GM23338 (cell line): Measurements from ENCODE around the gene IFNLR1. TPM values are rescaled to one million over a fixed set of nuclear protein-coding genes. Genes with fewer than 3 reads are reported as not detected.

ENCODE experiments used
- ATAC-seq: fragments of 200-7000 bp; cut with Tn5 transposase; 3 replicates; pipeline ENCODE4 v1.9.1; 2020
- DNase-seq: peaks from one replicate; pipeline ENCODE4 v3.0.0-alpha.2; 2015; ENCODE audit warnings: low spot score
- H2AFZ ChIP-seq: fragments of 200-600 bp; sonication (generic); 2 replicates; pipeline ENCODE4 v1.8.0; 2016; ENCODE audit warnings: antibody characterized with exemption, mild to moderate bottlenecking, moderate library complexity
- H3F3A ChIP-seq: fragments of 200-600 bp; sonication (generic); replicated peaks from 2 replicates; pipeline ENCODE4 v1.8.0; 2017; ENCODE audit warnings: antibody characterized with exemption, mixed run types, low read depth
- H3K27ac ChIP-seq: fragments of 200-600 bp; sonication (generic); 2 replicates; pipeline ENCODE4 v1.6.1; 2016; ENCODE audit warnings: low read depth
- H3K27me3 ChIP-seq: fragments of 200-600 bp; sonication (generic); 2 replicates; pipeline ENCODE4 v1.8.0; 2016; ENCODE audit warnings: mild to moderate bottlenecking, mixed run types, moderate library complexity; ENCODE audit not compliant: insufficient read depth
- H3K36me3 ChIP-seq: fragments of 200-600 bp; sonication (generic); 2 replicates; pipeline ENCODE4 v1.8.0; 2016; ENCODE audit warnings: mild to moderate bottlenecking; ENCODE audit not compliant: insufficient read depth
- H3K4me1 ChIP-seq: fragments of 200-600 bp; sonication (generic); 2 replicates; pipeline ENCODE4 v1.8.0; 2016; ENCODE audit warnings: mild to moderate bottlenecking, moderate library complexity; ENCODE audit not compliant: insufficient read depth
- H3K4me2 ChIP-seq: fragments of 200-600 bp; sonication (generic); 2 replicates; pipeline ENCODE4 v1.7.1; 2017; ENCODE audit warnings: mixed run types
- H3K4me3 ChIP-seq: fragments of 200-600 bp; sonication (generic); 2 replicates; pipeline ENCODE4 v1.6.1; 2016; ENCODE audit warnings: mixed run types
- H3K79me2 ChIP-seq: fragments of 200-600 bp; sonication (generic); replicated peaks from 2 replicates; pipeline ENCODE4 v1.8.0; 2017; ENCODE audit warnings: mild to moderate bottlenecking; ENCODE audit not compliant: insufficient read depth
- H3K9me2 ChIP-seq: fragments of 200-600 bp; sonication (generic); 2 replicates; pipeline ENCODE4 v1.8.0; 2017; ENCODE audit not compliant: insufficient read depth
- H4K20me1 ChIP-seq: fragments of 200-600 bp; sonication (generic); replicated peaks from 2 replicates; pipeline ENCODE4 v1.8.0; 2017; ENCODE audit warnings: mild to moderate bottlenecking; ENCODE audit not compliant: insufficient read depth
- H3K27ac Mint-ChIP-seq: 2 replicates; pipeline ENCODE4 v1.8.0; 2020; ENCODE audit warnings: inconsistent platforms, mild to moderate bottlenecking, moderate library complexity, mixed read lengths
- H3K27me3 Mint-ChIP-seq: 3 replicates; pipeline ENCODE4 v1.8.0; 2022; ENCODE audit warnings: low read depth, mild to moderate bottlenecking, moderate library complexity, mixed read lengths, inconsistent platforms; ENCODE audit not compliant: insufficient read depth, poor library complexity
- H3K36me3 Mint-ChIP-seq: 3 replicates; pipeline ENCODE4 v1.8.0; 2021; ENCODE audit warnings: low read depth, mild to moderate bottlenecking, inconsistent platforms, moderate library complexity, mixed read lengths
- H3K4me1 Mint-ChIP-seq: 3 replicates; pipeline ENCODE4 v1.8.0; 2020; ENCODE audit warnings: mild to moderate bottlenecking, inconsistent platforms, mixed read lengths
- H3K4me3 Mint-ChIP-seq: 3 replicates; pipeline ENCODE4 v1.8.0; 2021; ENCODE audit warnings: moderate library complexity, mild to moderate bottlenecking, inconsistent platforms, mixed read lengths
- H3K9me3 Mint-ChIP-seq: 3 replicates; pipeline ENCODE4 v1.8.0; 2020; ENCODE audit warnings: moderate library complexity, mild to moderate bottlenecking, inconsistent platforms, mixed read lengths
- CREB1 ChIP-seq: fragments of 250-450 bp; sonication (Bioruptor Pico); IDR thresholded peaks from 2 replicates; pipeline ENCODE4 v1.5.0; 2020; ENCODE audit warnings: low read depth, mild to moderate bottlenecking, moderate library complexity
- EZH2phosphoT487 ChIP-seq: fragments of 200-600 bp; sonication (generic); IDR thresholded peaks from one replicate; pipeline ENCODE4 v1.8.1; 2018; ENCODE audit warnings: antibody characterized with exemption; ENCODE audit not compliant: unreplicated experiment
- POLR2AphosphoS5 ChIP-seq: IDR thresholded peaks from 2 replicates; pipeline ENCODE4 v1.6.1; 2016; ENCODE audit warnings: antibody characterized with exemption, low read depth
- ZNF331 ChIP-seq: fragments of 250-450 bp; sonication (Bioruptor Pico); IDR thresholded peaks from 2 replicates; pipeline ENCODE4 v1.5.0; 2020; ENCODE audit warnings: low read depth, mild to moderate bottlenecking, moderate library complexity
- polyA plus RNA-seq: library from polyadenylated mRNA; unstranded; fragments of >200 nt; fragmentation: Nextera tagmentation; extraction: Ambion mirVana; gene quantifications from 2 replicates; pipeline ENCODE4 v1.2.1, GENCODE V29; 2016
- total RNA-seq: library from RNA; depleted of rRNA; stranded (reverse); fragments of >200 nt; shearing (Covaris generic); gene quantifications from 2 replicates; pipeline ENCODE4 v1.2.3, GENCODE V29; 2014
- TF ChIP-seq, protein P1 (sequence below), 2 experiments: fragments of 200-600 bp in 1 of 2; sonication (generic) in 1 of 2; conservative IDR thresholded peaks; 2 replicates each; pipeline versions ENCODE4 v1.5.1 to v1.6.1; 2016 to 2017; ENCODE audit warnings: antibody characterized with exemption in 2 of 2, low read depth in 2 of 2, mild to moderate bottlenecking in 2 of 2, moderate library complexity in 1 of 2
- TF ChIP-seq, protein P2 (sequence below): IDR thresholded peaks from 2 replicates; pipeline ENCODE4 v1.6.1; 2016; ENCODE audit warnings: antibody characterized with exemption
- TF ChIP-seq, protein P3 (sequence below): fragments of 250-450 bp; sonication (Bioruptor Pico); IDR thresholded peaks from 2 replicates; pipeline ENCODE4 v1.5.0; 2020; ENCODE audit warnings: mild to moderate bottlenecking, moderate library complexity

The IFNLR1 gene
- total and polyA plus RNA-seq, 2 experiments from 2014 or later: 4.2 to 6.2 TPM

DNA sequence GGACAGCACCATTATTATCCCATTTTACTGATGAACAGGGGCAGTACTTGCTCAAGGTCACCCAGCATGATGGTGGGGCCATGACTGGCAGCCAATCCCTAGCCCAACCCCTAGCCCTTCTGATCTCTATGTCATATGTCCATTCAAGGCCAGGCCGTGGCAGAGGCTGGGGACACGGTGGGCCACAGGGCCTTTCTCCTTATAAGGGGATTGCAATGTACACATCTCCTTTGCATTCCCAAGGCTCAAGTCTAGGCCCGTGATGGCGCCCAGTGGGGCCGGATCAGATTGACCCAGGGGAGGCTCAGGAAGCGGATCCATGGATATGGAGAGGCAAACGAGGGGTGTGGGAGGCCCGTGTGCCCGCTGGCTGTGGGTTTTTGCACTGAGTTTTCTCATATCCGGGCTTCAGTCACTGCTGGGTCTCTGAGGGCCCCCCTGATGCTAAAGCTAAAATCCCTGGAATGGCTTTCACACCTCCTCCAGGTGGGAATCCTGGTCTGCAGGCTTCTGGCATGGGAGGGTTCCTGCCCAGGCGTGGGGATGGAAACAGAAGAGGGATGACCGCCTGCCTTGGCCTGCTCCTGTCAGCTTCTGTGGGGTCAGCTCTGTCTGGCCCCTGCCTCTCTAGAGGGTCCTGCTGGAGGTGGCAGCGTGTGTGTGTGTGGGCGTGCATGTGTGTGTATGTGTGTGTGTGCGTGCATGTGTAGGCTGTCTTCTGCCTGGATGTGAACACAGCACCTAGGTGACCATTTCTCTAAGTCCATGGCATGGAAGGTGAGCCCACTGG is 77.2 kb downstream of the IFNLR1 start:
- no peaks in the 10 kb centered on the region for H4K20me1 ChIP-seq
- no peaks in the 10 kb centered on the region for H3K27me3 ChIP-seq
- no peak overlapping the region for H3K27ac ChIP-seq
- Mint-ChIP-seq H3K9me3 (no peaks in the 10 kb centered on the region), H3K4me1 (peaks cover 34% of the 10 kb centered on the region), H3K27ac (no peak overlapping the region), H3K36me3 (no peaks in the 10 kb centered on the region), H3K27me3 (peaks cover 21% of the 10 kb centered on the region), H3K4me3 (no peak overlapping the region)
- H3K36me3 ChIP-seq: no peaks in the 10 kb centered on the region
- TF ChIP-seq ZNF331 (CRISPR knock-in tag) (no peak), CREB1 (CRISPR knock-in tag) (no peak), POLR2AphosphoS5 (no peak), EZH2phosphoT487 (no peak)
- TF ChIP-seq, protein P1, sequence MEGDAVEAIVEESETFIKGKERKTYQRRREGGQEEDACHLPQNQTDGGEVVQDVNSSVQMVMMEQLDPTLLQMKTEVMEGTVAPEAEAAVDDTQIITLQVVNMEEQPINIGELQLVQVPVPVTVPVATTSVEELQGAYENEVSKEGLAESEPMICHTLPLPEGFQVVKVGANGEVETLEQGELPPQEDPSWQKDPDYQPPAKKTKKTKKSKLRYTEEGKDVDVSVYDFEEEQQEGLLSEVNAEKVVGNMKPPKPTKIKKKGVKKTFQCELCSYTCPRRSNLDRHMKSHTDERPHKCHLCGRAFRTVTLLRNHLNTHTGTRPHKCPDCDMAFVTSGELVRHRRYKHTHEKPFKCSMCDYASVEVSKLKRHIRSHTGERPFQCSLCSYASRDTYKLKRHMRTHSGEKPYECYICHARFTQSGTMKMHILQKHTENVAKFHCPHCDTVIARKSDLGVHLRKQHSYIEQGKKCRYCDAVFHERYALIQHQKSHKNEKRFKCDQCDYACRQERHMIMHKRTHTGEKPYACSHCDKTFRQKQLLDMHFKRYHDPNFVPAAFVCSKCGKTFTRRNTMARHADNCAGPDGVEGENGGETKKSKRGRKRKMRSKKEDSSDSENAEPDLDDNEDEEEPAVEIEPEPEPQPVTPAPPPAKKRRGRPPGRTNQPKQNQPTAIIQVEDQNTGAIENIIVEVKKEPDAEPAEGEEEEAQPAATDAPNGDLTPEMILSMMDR (conservative IDR thresholded peaks at IDR 0.05; ENCODE audit: low read depth in 2 of 2): no peak
- TF ChIP-seq, protein P2, sequence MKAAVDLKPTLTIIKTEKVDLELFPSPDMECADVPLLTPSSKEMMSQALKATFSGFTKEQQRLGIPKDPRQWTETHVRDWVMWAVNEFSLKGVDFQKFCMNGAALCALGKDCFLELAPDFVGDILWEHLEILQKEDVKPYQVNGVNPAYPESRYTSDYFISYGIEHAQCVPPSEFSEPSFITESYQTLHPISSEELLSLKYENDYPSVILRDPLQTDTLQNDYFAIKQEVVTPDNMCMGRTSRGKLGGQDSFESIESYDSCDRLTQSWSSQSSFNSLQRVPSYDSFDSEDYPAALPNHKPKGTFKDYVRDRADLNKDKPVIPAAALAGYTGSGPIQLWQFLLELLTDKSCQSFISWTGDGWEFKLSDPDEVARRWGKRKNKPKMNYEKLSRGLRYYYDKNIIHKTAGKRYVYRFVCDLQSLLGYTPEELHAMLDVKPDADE: no peak
- TF ChIP-seq, protein P3, sequence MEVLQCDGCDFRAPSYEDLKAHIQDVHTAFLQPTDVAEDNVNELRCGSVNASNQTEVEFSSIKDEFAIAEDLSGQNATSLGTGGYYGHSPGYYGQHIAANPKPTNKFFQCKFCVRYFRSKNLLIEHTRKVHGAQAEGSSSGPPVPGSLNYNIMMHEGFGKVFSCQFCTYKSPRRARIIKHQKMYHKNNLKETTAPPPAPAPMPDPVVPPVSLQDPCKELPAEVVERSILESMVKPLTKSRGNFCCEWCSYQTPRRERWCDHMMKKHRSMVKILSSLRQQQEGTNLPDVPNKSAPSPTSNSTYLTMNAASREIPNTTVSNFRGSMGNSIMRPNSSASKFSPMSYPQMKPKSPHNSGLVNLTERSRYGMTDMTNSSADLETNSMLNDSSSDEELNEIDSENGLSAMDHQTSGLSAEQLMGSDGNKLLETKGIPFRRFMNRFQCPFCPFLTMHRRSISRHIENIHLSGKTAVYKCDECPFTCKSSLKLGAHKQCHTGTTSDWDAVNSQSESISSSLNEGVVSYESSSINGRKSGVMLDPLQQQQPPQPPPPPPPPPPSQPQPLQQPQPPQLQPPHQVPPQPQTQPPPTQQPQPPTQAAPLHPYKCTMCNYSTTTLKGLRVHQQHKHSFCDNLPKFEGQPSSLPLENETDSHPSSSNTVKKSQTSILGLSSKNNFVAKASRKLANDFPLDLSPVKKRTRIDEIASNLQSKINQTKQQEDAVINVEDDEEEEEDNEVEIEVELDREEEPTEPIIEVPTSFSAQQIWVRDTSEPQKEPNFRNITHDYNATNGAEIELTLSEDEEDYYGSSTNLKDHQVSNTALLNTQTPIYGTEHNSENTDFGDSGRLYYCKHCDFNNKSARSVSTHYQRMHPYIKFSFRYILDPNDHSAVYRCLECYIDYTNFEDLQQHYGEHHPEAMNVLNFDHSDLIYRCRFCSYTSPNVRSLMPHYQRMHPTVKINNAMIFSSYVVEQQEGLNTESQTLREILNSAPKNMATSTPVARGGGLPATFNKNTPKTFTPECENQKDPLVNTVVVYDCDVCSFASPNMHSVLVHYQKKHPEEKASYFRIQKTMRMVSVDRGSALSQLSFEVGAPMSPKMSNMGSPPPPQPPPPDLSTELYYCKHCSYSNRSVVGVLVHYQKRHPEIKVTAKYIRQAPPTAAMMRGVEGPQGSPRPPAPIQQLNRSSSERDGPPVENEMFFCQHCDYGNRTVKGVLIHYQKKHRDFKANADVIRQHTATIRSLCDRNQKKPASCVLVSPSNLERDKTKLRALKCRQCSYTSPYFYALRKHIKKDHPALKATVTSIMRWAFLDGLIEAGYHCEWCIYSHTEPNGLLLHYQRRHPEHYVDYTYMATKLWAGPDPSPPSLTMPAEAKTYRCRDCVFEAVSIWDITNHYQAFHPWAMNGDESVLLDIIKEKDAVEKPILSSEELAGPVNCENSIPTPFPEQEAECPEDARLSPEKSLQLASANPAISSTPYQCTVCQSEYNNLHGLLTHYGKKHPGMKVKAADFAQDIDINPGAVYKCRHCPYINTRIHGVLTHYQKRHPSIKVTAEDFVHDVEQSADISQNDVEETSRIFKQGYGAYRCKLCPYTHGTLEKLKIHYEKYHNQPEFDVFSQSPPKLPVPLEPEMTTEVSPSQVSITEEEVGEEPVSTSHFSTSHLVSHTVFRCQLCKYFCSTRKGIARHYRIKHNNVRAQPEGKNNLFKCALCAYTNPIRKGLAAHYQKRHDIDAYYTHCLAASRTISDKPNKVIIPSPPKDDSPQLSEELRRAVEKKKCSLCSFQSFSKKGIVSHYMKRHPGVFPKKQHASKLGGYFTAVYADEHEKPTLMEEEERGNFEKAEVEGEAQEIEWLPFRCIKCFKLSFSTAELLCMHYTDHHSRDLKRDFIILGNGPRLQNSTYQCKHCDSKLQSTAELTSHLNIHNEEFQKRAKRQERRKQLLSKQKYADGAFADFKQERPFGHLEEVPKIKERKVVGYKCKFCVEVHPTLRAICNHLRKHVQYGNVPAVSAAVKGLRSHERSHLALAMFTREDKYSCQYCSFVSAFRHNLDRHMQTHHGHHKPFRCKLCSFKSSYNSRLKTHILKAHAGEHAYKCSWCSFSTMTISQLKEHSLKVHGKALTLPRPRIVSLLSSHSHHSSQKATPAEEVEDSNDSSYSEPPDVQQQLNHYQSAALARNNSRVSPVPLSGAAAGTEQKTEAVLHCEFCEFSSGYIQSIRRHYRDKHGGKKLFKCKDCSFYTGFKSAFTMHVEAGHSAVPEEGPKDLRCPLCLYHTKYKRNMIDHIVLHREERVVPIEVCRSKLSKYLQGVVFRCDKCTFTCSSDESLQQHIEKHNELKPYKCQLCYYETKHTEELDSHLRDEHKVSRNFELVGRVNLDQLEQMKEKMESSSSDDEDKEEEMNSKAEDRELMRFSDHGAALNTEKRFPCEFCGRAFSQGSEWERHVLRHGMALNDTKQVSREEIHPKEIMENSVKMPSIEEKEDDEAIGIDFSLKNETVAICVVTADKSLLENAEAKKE: no peak
- H3K4me2 ChIP-seq: no peak overlapping the region
- H2AFZ ChIP-seq: no peak overlapping the region
- no peak for DNase-seq
- H3F3A ChIP-seq: no peaks in the 10 kb centered on the region
- no peak for ATAC-seq
- peaks cover 16% of the 10 kb centered on the region for H3K4me1 ChIP-seq
- no peaks in the 10 kb centered on the region for H3K79me2 ChIP-seq
- no peak overlapping the region for H3K4me3 ChIP-seq
- H3K9me2 ChIP-seq: no peaks in the 10 kb centered on the region
